Effector memory CD8-positive, alpha-beta T cell (primary cell): ENCODE data around the gene KIF17.

Source experiments
- ATAC-seq: fragments of 150-1000 bp; cut with Tn5 transposase; replicated peaks from 2 replicates; pipeline ENCODE4 v1.10.0; 2021; ENCODE audit warnings: mild to moderate bottlenecking, moderate library complexity
- DNase-seq, 3 experiments: peaks; one replicate each; pipeline ENCODE4 v3.0.0; 2021
- H3K27ac Mint-ChIP-seq, 2 donors: one replicate each; pipeline ENCODE4 v1.8.0; 2022; ENCODE audit warnings: mild to moderate bottlenecking in 2 of 2, mixed read lengths in 2 of 2, moderate library complexity in 2 of 2
- H3K27me3 Mint-ChIP-seq, 2 donors: one replicate each; pipeline ENCODE4 v1.8.0; 2022; ENCODE audit warnings: mixed read lengths in 2 of 2
- H3K36me3 Mint-ChIP-seq: one replicate; pipeline ENCODE4 v1.8.0; 2022; ENCODE audit warnings: mild to moderate bottlenecking, moderate library complexity, mixed read lengths; ENCODE audit not compliant: insufficient read depth
- H3K4me1 Mint-ChIP-seq, 2 donors: one replicate each; pipeline ENCODE4 v1.8.0; 2022; ENCODE audit warnings: low read depth in 2 of 2, mixed read lengths in 2 of 2
- H3K4me3 Mint-ChIP-seq, 2 donors: one replicate each; pipeline ENCODE4 v1.8.0; 2022; ENCODE audit warnings: mild to moderate bottlenecking in 2 of 2, mixed read lengths in 2 of 2, moderate library complexity in 2 of 2
- H3K9me3 Mint-ChIP-seq, 2 donors: one replicate each; pipeline ENCODE4 v1.8.0; 2022; ENCODE audit warnings: mixed read lengths in 2 of 2

Gene KIF17

GRCh38 chr1:20644416-20644815 lies 73.4 kb downstream of the KIF17 start:
- Mint-ChIP-seq H3K9me3 (no peaks in the 10 kb centered on the region), H3K4me3 (no peak overlapping the region), H3K27ac (no peak overlapping the region), H3K36me3 (peaks cover 22% of the 10 kb centered on the region), H3K27me3 (no peaks in the 10 kb centered on the region), H3K4me1 (peaks cover 2 to 6% of the 10 kb centered on the region in 2 donors)
- ATAC-seq (no peak), DNase-seq (no peak)

DNA sequence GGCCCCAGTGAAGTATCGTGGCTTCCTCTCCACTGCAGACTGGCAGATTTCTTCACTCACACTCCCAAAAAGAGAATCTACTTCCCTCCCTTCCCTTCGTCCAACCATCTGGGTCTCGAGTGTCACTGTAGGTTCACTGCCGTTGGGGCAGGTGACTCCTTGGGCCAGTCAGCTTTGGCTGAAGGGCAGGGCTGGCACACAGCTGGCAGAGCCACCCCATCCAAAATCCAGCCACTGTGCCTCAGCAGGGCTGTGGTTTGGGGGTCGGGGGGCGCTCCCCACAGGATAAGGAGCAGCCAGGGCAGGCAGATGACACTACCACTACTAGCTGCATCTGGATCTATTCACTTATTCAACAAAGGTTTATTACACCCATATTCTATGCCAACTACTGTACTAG lies 74.7 kb downstream of the KIF17 start:
- Mint-ChIP-seq H3K27me3 (no peaks in the 10 kb centered on the region), H3K36me3 (peaks cover 21% of the 10 kb centered on the region), H3K9me3 (no peaks in the 10 kb centered on the region), H3K4me1 (peaks cover 2 to 6% of the 10 kb centered on the region in 2 donors), H3K4me3 (no peak overlapping the region), H3K27ac (peak overlapping the region in 1 of 2 donors; percentile 77)
- DNase-seq (no peak), ATAC-seq (no peak)

GRCh38 chr1:20641975-20642374 lies 75.8 kb downstream of the KIF17 start:
- Mint-ChIP-seq H3K36me3 (peaks cover 24% of the 10 kb centered on the region), H3K4me1 (peaks cover 2 to 6% of the 10 kb centered on the region in 2 donors), H3K4me3 (no peak overlapping the region), H3K27ac (no peak overlapping the region), H3K9me3 (no peaks in the 10 kb centered on the region), H3K27me3 (no peaks in the 10 kb centered on the region)
- ATAC-seq (no peak), DNase-seq (no peak)

GRCh38 chr1:20640183-20640597 lies 77.6 kb downstream of the KIF17 start:
- H3K27me3 Mint-ChIP-seq = no peaks in the 10 kb centered on the region
- peak; percentile 58 to 60 (median 59) for DNase-seq
- ATAC-seq = peak; percentile 75
- peaks cover 29% of the 10 kb centered on the region for H3K36me3 Mint-ChIP-seq
- no peak overlapping the region for H3K4me3 Mint-ChIP-seq
- peaks cover 6 to 11% of the 10 kb centered on the region in 2 donors for H3K4me1 Mint-ChIP-seq
- no peaks in the 10 kb centered on the region for H3K9me3 Mint-ChIP-seq
- H3K27ac Mint-ChIP-seq = no peak overlapping the region

DNA sequence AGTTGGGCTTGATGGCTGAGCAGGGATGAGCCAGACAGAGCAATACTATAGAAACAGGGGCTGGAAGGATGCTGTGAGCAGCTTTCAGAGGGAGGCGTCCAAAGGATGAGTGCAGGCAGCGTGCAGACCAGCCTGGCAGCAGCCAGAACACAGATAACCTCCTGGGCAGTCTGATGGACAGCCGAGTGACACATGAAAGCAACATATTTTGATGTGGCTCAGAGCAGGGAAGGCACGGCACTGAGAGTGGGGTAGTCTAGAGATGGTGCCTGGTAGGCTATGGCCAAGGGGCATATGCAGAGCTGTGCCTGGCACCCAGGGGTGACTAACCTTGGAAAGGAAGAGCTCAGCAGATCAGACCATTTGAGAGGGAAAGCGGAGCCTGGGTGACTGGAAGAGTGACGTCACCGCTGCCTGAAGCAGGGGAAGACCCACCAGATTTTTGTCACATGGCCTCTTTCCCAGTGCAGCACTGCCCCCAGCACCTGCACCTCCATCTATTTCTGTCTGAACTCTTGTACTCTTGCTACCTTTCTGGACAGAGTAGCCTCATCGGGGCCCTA lies 80.9 kb downstream of the KIF17 start:
- no peaks in the 10 kb centered on the region for H3K9me3 Mint-ChIP-seq
- no peaks in the 10 kb centered on the region for H3K27me3 Mint-ChIP-seq
- peaks cover 12 to 17% of the 10 kb centered on the region in 2 donors for H3K4me1 Mint-ChIP-seq
- H3K36me3 Mint-ChIP-seq = peaks cover 20% of the 10 kb centered on the region
- no peak for ATAC-seq
- no peak overlapping the region for H3K4me3 Mint-ChIP-seq
- DNase-seq = no peak
- H3K27ac Mint-ChIP-seq = peak overlapping the region; percentile 27 to 68

GRCh38 chr1:20634594-20635084 lies 83.2 kb downstream of the KIF17 start:
- ATAC-seq (peak; percentile 31), DNase-seq (no peak)
- H3K36me3 Mint-ChIP-seq = peaks cover 17% of the 10 kb centered on the region
- H3K4me1 Mint-ChIP-seq = peaks cover 10 to 11% of the 10 kb centered on the region in 2 donors
- no peaks in the 10 kb centered on the region for H3K27me3 Mint-ChIP-seq
- peak overlapping the region; percentile 86 for H3K4me3 Mint-ChIP-seq
- H3K27ac Mint-ChIP-seq = peak overlapping the region; percentile 44 to 83
- H3K9me3 Mint-ChIP-seq = no peaks in the 10 kb centered on the region

DNA sequence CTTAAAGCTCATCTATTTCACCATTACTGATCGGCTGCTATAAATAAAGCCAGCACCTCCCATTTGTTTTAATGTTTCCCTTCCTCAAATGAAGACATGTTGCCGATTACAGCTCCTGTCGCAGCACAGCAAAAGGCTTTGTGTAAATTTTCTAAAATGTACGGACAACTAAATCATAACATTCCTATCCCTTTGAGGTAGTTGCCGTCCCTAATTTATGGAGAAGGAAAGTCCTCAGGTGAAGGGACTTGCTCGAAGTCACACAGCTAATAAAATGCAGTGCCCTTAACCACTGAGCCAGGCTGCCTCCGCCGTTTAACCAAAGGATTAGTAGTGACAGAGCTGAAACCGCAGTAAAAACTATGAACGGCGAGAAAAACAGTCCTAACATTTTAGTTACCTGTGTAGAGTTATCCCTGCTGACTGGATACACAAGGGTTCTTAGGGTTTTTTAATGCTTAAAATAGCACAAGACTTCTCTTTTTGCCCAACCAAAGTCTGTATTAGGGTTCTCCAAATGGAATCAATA lies 83.7 kb downstream of the KIF17 start:
- Mint-ChIP-seq H3K4me3 (peak overlapping the region; percentile 86), H3K9me3 (no peaks in the 10 kb centered on the region), H3K4me1 (peaks cover 10 to 11% of the 10 kb centered on the region in 2 donors), H3K27me3 (no peaks in the 10 kb centered on the region), H3K36me3 (peaks cover 17% of the 10 kb centered on the region), H3K27ac (peak overlapping the region; percentile 44 to 83)
- ATAC-seq = peak; percentile 18
- DNase-seq = peak in 1 of 3 experiments; percentile 16

DNA sequence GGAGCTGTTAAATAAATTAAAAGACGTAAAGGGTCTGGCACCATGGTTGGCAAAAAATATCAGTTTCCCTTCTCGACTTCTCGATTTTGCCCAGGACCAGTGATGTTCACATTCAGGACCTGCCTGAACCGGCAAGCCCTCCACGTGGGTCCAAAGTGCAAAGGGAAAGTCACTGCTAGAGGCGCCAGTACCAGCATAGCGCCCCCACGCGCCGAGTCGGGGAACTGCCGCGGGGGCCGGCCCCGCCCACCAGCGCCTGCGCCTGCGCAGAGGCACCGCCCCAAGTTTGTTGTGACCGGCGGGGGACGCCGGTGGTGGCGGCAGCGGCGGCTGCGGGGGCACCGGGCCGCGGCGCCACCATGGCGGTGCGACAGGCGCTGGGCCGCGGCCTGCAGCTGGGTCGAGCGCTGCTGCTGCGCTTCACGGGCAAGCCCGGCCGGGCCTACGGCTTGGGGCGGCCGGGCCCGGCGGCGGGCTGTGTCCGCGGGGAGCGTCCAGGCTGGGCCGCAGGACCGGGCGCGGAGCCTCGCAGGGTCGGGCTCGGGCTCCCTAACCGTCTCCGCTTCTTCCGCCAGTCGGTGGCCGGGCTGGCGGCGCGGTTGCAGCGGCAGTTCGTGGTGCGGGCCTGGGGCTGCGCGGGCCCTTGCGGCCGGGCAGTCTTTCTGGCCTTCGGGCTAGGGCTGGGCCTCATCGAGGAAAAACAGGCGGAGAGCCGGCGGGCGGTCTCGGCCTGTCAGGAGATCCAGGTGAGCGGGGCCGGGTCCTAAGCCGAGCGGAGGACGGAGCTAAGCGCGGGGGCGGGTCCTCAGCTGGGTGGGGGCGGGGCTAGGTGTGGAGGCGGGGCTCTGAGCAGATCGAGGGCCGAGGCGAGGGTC lies 84.4 kb downstream of the KIF17 start, which contains the start of gene PINK1:
PINK1 (plus strand) TSS at position 269 of the 875 bp plus-strand sequence; CDS start at position 360, 91 bp downstream.
- H3K36me3 Mint-ChIP-seq = peaks cover 12% of the 10 kb centered on the region
- DNase-seq (peak; percentile 86 to 99 (median 97)), ATAC-seq (peak; percentile 88)
- peak within 1 kb of the TSS; percentile 53 to 83 for H3K27ac Mint-ChIP-seq
- H3K27me3 Mint-ChIP-seq = peaks cover 0 to 2% of the 10 kb centered on the region in 2 donors
- peak within 1 kb of the TSS; percentile 86 for H3K4me3 Mint-ChIP-seq
- no peaks in the 10 kb centered on the region for H3K9me3 Mint-ChIP-seq
- peaks cover 10 to 11% of the 10 kb centered on the region in 2 donors for H3K4me1 Mint-ChIP-seq

DNA sequence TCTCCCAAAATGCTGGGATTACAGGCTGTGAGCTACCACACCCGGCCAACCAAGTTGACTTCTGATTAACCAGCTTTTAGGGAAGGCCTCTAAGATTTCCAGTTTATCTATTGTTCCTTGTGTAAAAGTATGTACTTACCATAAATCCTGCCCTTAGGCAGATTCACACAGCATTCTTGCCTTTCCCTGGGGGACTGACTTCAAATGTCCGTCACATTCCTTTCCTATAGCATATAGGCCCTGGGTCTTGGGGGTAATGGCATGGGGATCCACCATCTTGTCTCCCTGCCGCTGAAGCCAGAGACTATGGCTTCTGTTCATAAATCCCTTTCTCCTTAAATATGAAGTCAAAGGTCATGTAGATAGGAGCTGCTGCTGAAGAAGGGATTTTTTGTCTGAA lies 85.4 kb downstream of the KIF17 start:
- ATAC-seq (no peak), DNase-seq (no peak)
- H3K4me3 Mint-ChIP-seq = peak overlapping the region; percentile 62 to 63
- peaks cover 10 to 11% of the 10 kb centered on the region in 2 donors for H3K4me1 Mint-ChIP-seq
- peaks cover 7% of the 10 kb centered on the region for H3K36me3 Mint-ChIP-seq
- H3K27ac Mint-ChIP-seq = peak overlapping the region in 1 of 2 donors; percentile 53
- H3K9me3 Mint-ChIP-seq = no peaks in the 10 kb centered on the region
- H3K27me3 Mint-ChIP-seq = peaks cover 0 to 12% of the 10 kb centered on the region in 2 donors

DNA sequence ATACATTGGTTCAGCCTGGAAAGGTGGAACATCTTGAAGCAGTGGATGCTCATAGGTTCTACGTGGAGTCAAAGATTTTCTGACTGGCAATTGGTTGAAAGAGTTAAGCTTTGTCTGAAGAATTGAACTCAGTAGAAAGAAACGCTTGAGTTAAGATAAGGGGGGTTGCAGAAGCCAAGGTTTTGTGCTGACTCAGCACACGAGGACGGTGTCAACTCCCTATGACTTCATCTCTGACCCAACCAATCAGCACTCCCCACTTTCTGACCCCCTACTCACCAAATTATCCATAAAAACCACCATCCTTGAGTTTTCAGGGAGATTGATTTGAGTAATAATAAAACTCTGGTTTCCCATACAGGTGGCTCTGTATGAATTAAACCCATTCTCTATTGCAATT lies 87.1 kb downstream of the KIF17 start:
- Mint-ChIP-seq H3K27me3 (peaks cover 0 to 18% of the 10 kb centered on the region in 2 donors), H3K4me1 (peaks cover 5% of the 10 kb centered on the region in 2 donors), H3K36me3 (peaks cover 4% of the 10 kb centered on the region), H3K27ac (no peak overlapping the region), H3K4me3 (no peak overlapping the region), H3K9me3 (no peaks in the 10 kb centered on the region)
- DNase-seq (no peak), ATAC-seq (no peak)

GRCh38 chr1:20626524-20626923 lies 91.3 kb downstream of the KIF17 start:
- DNase-seq (no peak), ATAC-seq (no peak)
- H3K4me3 Mint-ChIP-seq = no peak overlapping the region
- H3K9me3 Mint-ChIP-seq = no peaks in the 10 kb centered on the region
- no peaks in the 10 kb centered on the region for H3K4me1 Mint-ChIP-seq
- no peak overlapping the region for H3K27ac Mint-ChIP-seq
- H3K27me3 Mint-ChIP-seq = peaks cover 0 to 18% of the 10 kb centered on the region in 2 donors
- H3K36me3 Mint-ChIP-seq = no peaks in the 10 kb centered on the region

- no peaks in the 10 kb centered on the region for H3K36me3 Mint-ChIP-seq
- no peak overlapping the region for H3K4me3 Mint-ChIP-seq
- no peak overlapping the region for H3K27ac Mint-ChIP-seq
- no peak for ATAC-seq
- no peaks in the 10 kb centered on the region for H3K9me3 Mint-ChIP-seq
- DNase-seq = no peak
- H3K4me1 Mint-ChIP-seq = no peaks in the 10 kb centered on the region
- H3K27me3 Mint-ChIP-seq = peaks cover 0 to 18% of the 10 kb centered on the region in 2 donors
These were observed 91.7 kb downstream of the KIF17 start for GRCh38 chr1:20626098-20626427.

DNA sequence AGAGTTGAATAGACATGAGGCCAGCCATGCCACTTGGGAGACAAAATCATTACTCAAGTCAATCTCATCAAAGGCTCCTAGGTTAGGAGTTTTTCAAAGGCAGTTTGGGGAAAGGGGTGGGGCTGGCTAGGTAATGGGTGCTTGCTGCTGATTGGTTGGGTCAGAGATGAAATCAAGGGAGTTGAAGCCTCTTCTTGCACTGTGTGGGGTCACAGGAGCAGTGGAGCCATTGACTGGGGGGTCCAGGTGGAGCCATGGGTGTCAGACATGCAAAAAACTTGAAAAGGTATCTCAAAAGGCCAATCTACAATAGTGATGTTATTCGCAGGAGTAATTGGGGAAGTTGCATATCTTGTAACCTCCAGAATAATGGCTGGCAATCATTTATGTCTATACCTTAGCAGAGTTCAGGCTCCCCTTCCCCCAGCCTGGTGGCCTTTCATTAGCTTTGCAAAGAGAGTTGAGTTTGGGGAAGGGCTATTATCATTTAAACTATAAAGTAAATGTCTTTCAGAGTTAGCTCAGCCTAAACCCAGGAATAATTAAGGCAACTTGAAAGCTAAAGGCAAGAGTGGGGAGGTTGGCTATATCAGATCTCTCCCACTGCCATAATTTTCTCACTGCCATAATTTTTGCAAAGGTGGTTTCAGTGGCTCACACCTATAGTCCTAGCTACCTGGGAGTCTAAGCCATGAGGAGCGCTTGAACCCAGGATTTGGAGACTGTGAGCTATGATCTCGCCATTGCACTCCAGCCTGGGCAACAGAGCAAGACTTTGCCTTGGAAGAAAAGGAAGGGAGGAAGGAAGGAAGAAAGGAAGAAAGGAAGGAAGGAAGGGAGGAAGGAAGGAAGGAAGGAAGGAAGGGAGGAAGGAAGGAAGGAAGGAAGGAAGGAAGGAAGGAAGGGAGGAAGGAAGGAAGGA lies 92.4 kb downstream of the KIF17 start:
- no peak overlapping the region for H3K27ac Mint-ChIP-seq
- no peaks in the 10 kb centered on the region for H3K9me3 Mint-ChIP-seq
- DNase-seq (no peak), ATAC-seq (no peak)
- no peaks in the 10 kb centered on the region for H3K36me3 Mint-ChIP-seq
- H3K27me3 Mint-ChIP-seq = peaks cover 0 to 18% of the 10 kb centered on the region in 2 donors
- H3K4me1 Mint-ChIP-seq = no peaks in the 10 kb centered on the region
- no peak overlapping the region for H3K4me3 Mint-ChIP-seq
